IMR-90 (cell line): ENCODE measurements around the gene CD55. TPM values are rescaled to one million over a fixed set of nuclear protein-coding genes. Genes with fewer than 3 reads are reported as not detected.

Experiments used
- ATAC-seq: fragments of 200-7000 bp; cut with Tn5 transposase; 2 replicates; pipeline ENCODE4 v1.9.1; 2020; ENCODE audit warnings: low read depth, mild to moderate bottlenecking, moderate library complexity
- BruUV-seq: library from RNA; stranded (reverse); fragments of 400-500 nt; replicated peaks from 2 replicates; lab custom pipeline; 2021; lab: Mats Ljungman, UMichigan
- CTCF ChIA-PET: fragments of 300-600 bp; formaldehyde crosslinking; extraction: SDS; loops from one replicate; lab custom pipeline; 2021; ENCODE audit warnings: antibody characterized with exemption; lab: Yijun Ruan, JAX
- POLR2A ChIA-PET: fragments of 300-600 bp; sonication (Branson Sonifier 250); formaldehyde crosslinking; loops from one replicate; lab custom pipeline; 2022; ENCODE audit warnings: antibody characterized with exemption; ENCODE audit not compliant: unreplicated experiment; lab: Charles Lee
- DNase-seq: peaks from one replicate; pipeline ENCODE4 v3.0.0; 2013
- H2AFZ ChIP-seq: replicated peaks from 2 replicates; pipeline ENCODE3; 2013; ENCODE audit warnings: low read length, mild to moderate bottlenecking; ENCODE audit not compliant: poor library complexity
- H2AK5ac ChIP-seq: 2 replicates; pipeline ENCODE4 v1.6.1; 2013; ENCODE audit warnings: low read depth, low read length, inconsistent platforms
- H2AK9ac ChIP-seq: replicated peaks from 2 replicates; pipeline ENCODE3; 2013; ENCODE audit warnings: mild to moderate bottlenecking, low read depth, low read length, moderate library complexity; ENCODE audit not compliant: poor library complexity
- H2BK120ac ChIP-seq: 2 replicates; pipeline ENCODE4 v1.6.1; 2013; ENCODE audit warnings: low read depth, low read length, inconsistent platforms
- H2BK15ac ChIP-seq: 3 replicates; pipeline ENCODE4 v1.6.1; 2013; ENCODE audit warnings: low read depth, low read length, inconsistent platforms
- H2BK20ac ChIP-seq: 2 replicates; pipeline ENCODE4 v1.6.1; 2013; ENCODE audit warnings: low read depth, mild to moderate bottlenecking, inconsistent platforms, low read length, moderate library complexity
- H2BK5ac ChIP-seq: 2 replicates; pipeline ENCODE4 v1.6.1; 2013; ENCODE audit warnings: mild to moderate bottlenecking, low read depth, low read length, inconsistent platforms; ENCODE audit not compliant: poor library complexity, severe bottlenecking
- H3K14ac ChIP-seq: replicated peaks from 2 replicates; pipeline ENCODE4 v1.6.1; 2013; ENCODE audit warnings: low read depth, low read length, inconsistent platforms
- H3K18ac ChIP-seq: 2 replicates; pipeline ENCODE4 v1.6.1; 2013; ENCODE audit warnings: low read depth, low read length, control low read depth
- H3K23ac ChIP-seq: 2 replicates; pipeline ENCODE4 v1.6.1; 2013; ENCODE audit warnings: low read depth, low read length, inconsistent platforms
- H3K27ac ChIP-seq: 2 replicates; pipeline ENCODE4 v1.5.1; 2013; ENCODE audit warnings: mild to moderate bottlenecking, control low read depth, low read length; ENCODE audit not compliant: insufficient read depth
- H3K27me3 ChIP-seq: 2 replicates; pipeline ENCODE4 v1.6.1; 2013; ENCODE audit warnings: low read length; ENCODE audit not compliant: control insufficient read depth, insufficient read depth
- H3K36me3 ChIP-seq: 2 replicates; pipeline ENCODE4 v1.6.1; 2013; ENCODE audit warnings: low read length, mixed read lengths; ENCODE audit not compliant: control insufficient read depth, insufficient read depth
- H3K4ac ChIP-seq: 2 replicates; pipeline ENCODE4 v1.6.1; 2013; ENCODE audit warnings: low read depth, low read length, inconsistent platforms
- H3K4me1 ChIP-seq: 2 replicates; pipeline ENCODE4 v1.6.1; 2013; ENCODE audit warnings: low read length, mixed read lengths; ENCODE audit not compliant: control insufficient read depth, insufficient read depth
- H3K4me2 ChIP-seq: 2 replicates; pipeline ENCODE4 v1.6.1; 2013; ENCODE audit warnings: low read depth, mild to moderate bottlenecking, control low read depth, low read length, moderate library complexity
- H3K4me3 ChIP-seq: 2 replicates; pipeline ENCODE4 v1.5.1; 2013; ENCODE audit warnings: low read depth, mild to moderate bottlenecking, control low read depth, low read length, moderate library complexity; ENCODE audit not compliant: insufficient read depth
- H3K56ac ChIP-seq: 2 replicates; pipeline ENCODE4 v1.6.1; 2013; ENCODE audit warnings: low read length, inconsistent platforms; ENCODE audit not compliant: insufficient read depth; ENCODE audit errors: extremely low read depth
- H3K79me1 ChIP-seq, 2 experiments: 2 replicates each; pipeline ENCODE4 v1.6.1; 2013; ENCODE audit warnings: low read length in 2 of 2, inconsistent platforms in 1 of 2, low read depth in 1 of 2
- H3K9ac ChIP-seq: 2 replicates; pipeline ENCODE4 v1.6.1; 2013; ENCODE audit warnings: low read depth, low read length, control low read depth
- H3K9me1 ChIP-seq: 2 replicates; pipeline ENCODE4 v1.6.1; 2013; ENCODE audit warnings: low read length, inconsistent platforms; ENCODE audit not compliant: insufficient read depth
- H3K9me3 ChIP-seq: 2 replicates; pipeline ENCODE4 v1.6.1; 2013; ENCODE audit warnings: low read length; ENCODE audit not compliant: control insufficient read depth, insufficient read depth
- H4K20me1 ChIP-seq: 2 replicates; pipeline ENCODE4 v1.6.1; 2013; ENCODE audit warnings: low read length, inconsistent platforms; ENCODE audit not compliant: insufficient read depth
- H4K5ac ChIP-seq: 2 replicates; pipeline ENCODE4 v1.6.1; 2013; ENCODE audit warnings: mild to moderate bottlenecking, low read depth, low read length, control low read depth
- H4K8ac ChIP-seq, 2 experiments: 2 replicates each; pipeline ENCODE4 v1.6.1; 2013; ENCODE audit warnings: low read depth in 2 of 2, low read length in 2 of 2, control low read depth in 1 of 2, inconsistent platforms in 1 of 2
- H4K91ac ChIP-seq: 2 replicates; pipeline ENCODE4 v1.6.1; 2013; ENCODE audit warnings: low read depth, low read length, inconsistent platforms; ENCODE audit not compliant: insufficient read depth
- BHLHE40 ChIP-seq: fragments of 150-350 bp; IDR thresholded peaks from 2 replicates; pipeline ENCODE4 v1.6.1; 2016; ENCODE audit warnings: mild to moderate bottlenecking, low read depth, low read length
- CEBPB ChIP-seq: IDR thresholded peaks from 2 replicates; pipeline ENCODE4 v1.6.1; 2012; ENCODE audit warnings: low read depth, low read length, improper control_type of control experiment
- CTCF ChIP-seq: conservative IDR thresholded peaks from 2 replicates; pipeline ENCODE4 v1.5.1; 2012; ENCODE audit warnings: mild to moderate bottlenecking, low read depth, low read length, improper control_type of control experiment
- FOS ChIP-seq: fragments of 150-350 bp; IDR thresholded peaks from 2 replicates; pipeline ENCODE4 v1.6.1; 2016; ENCODE audit warnings: low read depth, low read length
- MAFK ChIP-seq: IDR thresholded peaks from 2 replicates; pipeline ENCODE4 v1.6.1; 2012; ENCODE audit warnings: low read depth, low read length, improper control_type of control experiment
- MAZ ChIP-seq: IDR thresholded peaks from 2 replicates; pipeline ENCODE4 v1.6.1; 2012; ENCODE audit warnings: low read depth, mild to moderate bottlenecking, low read length, improper control_type of control experiment, moderate library complexity, borderline replicate concordance
- MXI1 ChIP-seq: IDR thresholded peaks from 2 replicates; pipeline ENCODE4 v1.6.1; 2012; ENCODE audit warnings: low read depth, mild to moderate bottlenecking, low read length, moderate library complexity, borderline replicate concordance
- NFE2L2 ChIP-seq: fragments of 150-350 bp; IDR thresholded peaks from 2 replicates; pipeline ENCODE4 v1.6.1; 2016; ENCODE audit warnings: low read depth, mild to moderate bottlenecking, low read length
- RAD21 ChIP-seq: IDR thresholded peaks from 2 replicates; pipeline ENCODE4 v1.6.1; 2012; ENCODE audit warnings: low read length, improper control_type of control experiment
- RCOR1 ChIP-seq: IDR thresholded peaks from 2 replicates; pipeline ENCODE4 v1.6.1; 2012; ENCODE audit warnings: mild to moderate bottlenecking, low read length, improper control_type of control experiment; ENCODE audit not compliant: insufficient replicate concordance
- USF2 ChIP-seq: fragments of 150-350 bp; IDR thresholded peaks from 2 replicates; pipeline ENCODE4 v1.6.1; 2017; ENCODE audit warnings: mild to moderate bottlenecking, antibody characterized with exemption, low read length, low read depth
- WGBS, 2 experiments: methylation state at CpG; one replicate each; pipeline versions ENCODE4 v1.1.5 to v1.1.7; 2013; ENCODE audit warnings: missing lambda C conversion rate in 2 of 2; ENCODE audit not compliant: insufficient read length in 1 of 2; ENCODE audit errors: extremely low coverage in 2 of 2; 5-methylcytosine and 5-hydroxymethylcytosine counted together
- dilution Hi-C: fragments of 300-500 bp; cut with HindIII; formaldehyde crosslinking; loops from one replicate; pipeline ENCODE4 v1.14.3; 2018; ENCODE audit warnings: low sequenced_read_pairs; ENCODE audit not compliant: unreplicated experiment
- in situ Hi-C: fragments of 300-500 bp; cut with MboI; formaldehyde crosslinking; loops from 3 replicates; pipeline ENCODE4 v1.14.3; 2019; ENCODE audit warnings: low sequenced_read_pairs, inconsistent platforms, mixed read lengths
- intact Hi-C: fragments of 100-400 bp; cut with micrococcal nuclease; formaldehyde crosslinking; loops from 2 replicates; pipeline ENCODE4 v1.10.0; 2022
- polyA plus RNA-seq, 3 experiments: library from polyadenylated mRNA; depleted of rRNA; stranded (reverse); fragments of >200 nt; gene quantifications; 2 replicates each; pipeline ENCODE4 v1.2.3, GENCODE V29; 2012; ENCODE audit warnings: low replicate concordance in 1 of 3
- total RNA-seq: library from RNA; depleted of rRNA; stranded (reverse); fragments of >200 nt; gene quantifications from 2 replicates; pipeline ENCODE4 v1.2.3, GENCODE V29; 2012

CD55 gene
- total and polyA plus RNA-seq, 2 of the 4 experiments (the other 2 are of a cell fraction), result 6.6 to 11.5 TPM

- H3K27ac ChIP-seq, result peak overlapping the region; percentile 70; the same call in 1 of the 2 replicates
- no peaks in the 10 kb centered on the region for H3K79me1 ChIP-seq
- intact Hi-C loops, result no loop called here
- peak overlapping the region; percentile 36; the same call in 1 of the 2 replicates for H3K4me2 ChIP-seq
- ATAC-seq (peak; percentile 81), DNase-seq (peak; percentile 86)
- dilution Hi-C loops, result no loop called here
- no peaks in the 10 kb centered on the region for H3K9me3 ChIP-seq
- H3K14ac ChIP-seq, result peak overlapping the region; percentile 17; the same call in 1 of the 2 replicates
- no peak overlapping the region for H3K23ac ChIP-seq
- H3K9me1 ChIP-seq, result peaks cover 7% of the 10 kb centered on the region; the same call in 1 of the 2 replicates
- TF ChIP-seq CTCF (no peak), FOS (0 out of 2 replicates have a peak, but pooled peaks have one; percentile 36), CEBPB (peak; percentile 0; the same call in 1 of the 2 replicates), MAZ (no peak), NFE2L2 (no peak), RAD21 (no peak), MXI1 (no peak), RCOR1 (no peak), BHLHE40 (peak; percentile 85), USF2 (peak; percentile 46; the same call in 1 of the 2 replicates), MAFK (no peak)
- H3K9ac ChIP-seq, result no peak overlapping the region
- H2BK120ac ChIP-seq, result peak overlapping the region; percentile 63
- H2AK5ac ChIP-seq, result no peak overlapping the region
- CTCF ChIA-PET, result interaction anchor here (1.5 kb wide), 1 partner anchor 18 kb away, joined by 3 read pairs; no protein-coding TSS in a partner anchor
- peak overlapping the region; percentile 76 for H2BK5ac ChIP-seq
- in situ Hi-C loops, result no loop called here
- H4K20me1 ChIP-seq, result no peaks in the 10 kb centered on the region
- peak overlapping the region; percentile 59; the same call in 1 of the 2 replicates for H4K91ac ChIP-seq
- peak overlapping the region; percentile 91; the same call in 1 of the 2 replicates for H3K18ac ChIP-seq
- no peak overlapping the region for H3K56ac ChIP-seq
- peaks cover 4% of the 10 kb centered on the region for H3K4me1 ChIP-seq
- no TSS peak for BruUV-seq
- H2AK9ac ChIP-seq, result no peak overlapping the region
- H3K27me3 ChIP-seq, result no peaks in the 10 kb centered on the region
- no peak overlapping the region for H2AFZ ChIP-seq
- H2BK20ac ChIP-seq, result peak overlapping the region; percentile 68; the same call in 1 of the 2 replicates
- H3K4me3 ChIP-seq, result no peak overlapping the region
- H3K4ac ChIP-seq, result peak overlapping the region; percentile 66
- H4K5ac ChIP-seq, result peak overlapping the region; percentile 67; the same call in 1 of the 2 replicates
- H2BK15ac ChIP-seq, result 0 out of 3 replicates have a peak overlapping the region, but pooled peaks have one; percentile 6
- H3K36me3 ChIP-seq, result no peaks in the 10 kb centered on the region
- WGBS, 2 experiments, result 74% methylated on average over 3 of the region's 6 CpGs; no CpG with 5 or more reads in 1 of the 2 experiments
- H4K8ac ChIP-seq, result peak overlapping the region in 1 of 2 experiments; percentile 27; a peak in 2 of 4 replicates
- POLR2A ChIA-PET, result no interaction called here
Observed at GRCh38 chr1:207362962-207363860, 41.7 kb downstream of the CD55 start.
